Stimulated activated naive CD4-positive, alpha-beta T cell treated with Interleukin-2 at 50 U/mL for 16 hours (primary cell): ENCODE measurements around the gene SMOC2.

Experiments
- DNase-seq: peaks from one replicate; lab custom pipeline; 2025; lab: John Stamatoyannopoulos, UW

The SMOC2 gene

DNA sequence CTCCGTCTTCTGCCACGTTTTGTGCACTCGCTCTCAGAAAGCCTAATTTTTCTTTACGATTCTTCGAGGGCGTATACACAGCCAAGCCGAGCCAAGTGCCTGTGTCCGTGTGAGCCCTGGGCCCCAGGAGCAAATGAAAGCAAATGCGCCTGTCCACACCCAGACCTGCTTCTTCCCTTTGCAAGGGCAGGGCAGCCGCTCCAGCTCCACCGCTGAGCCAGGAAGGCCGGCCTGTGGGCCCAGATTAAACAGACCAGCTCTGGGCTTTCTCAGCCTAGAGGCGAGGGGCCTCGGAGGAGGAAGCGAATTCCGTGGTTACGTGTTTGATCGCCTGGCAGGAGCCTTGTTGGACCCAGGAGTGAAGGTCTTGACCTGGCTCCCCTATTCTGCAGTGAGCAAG lies 184.6 kb downstream of the SMOC2 start:
- no peak for DNase-seq

DNA sequence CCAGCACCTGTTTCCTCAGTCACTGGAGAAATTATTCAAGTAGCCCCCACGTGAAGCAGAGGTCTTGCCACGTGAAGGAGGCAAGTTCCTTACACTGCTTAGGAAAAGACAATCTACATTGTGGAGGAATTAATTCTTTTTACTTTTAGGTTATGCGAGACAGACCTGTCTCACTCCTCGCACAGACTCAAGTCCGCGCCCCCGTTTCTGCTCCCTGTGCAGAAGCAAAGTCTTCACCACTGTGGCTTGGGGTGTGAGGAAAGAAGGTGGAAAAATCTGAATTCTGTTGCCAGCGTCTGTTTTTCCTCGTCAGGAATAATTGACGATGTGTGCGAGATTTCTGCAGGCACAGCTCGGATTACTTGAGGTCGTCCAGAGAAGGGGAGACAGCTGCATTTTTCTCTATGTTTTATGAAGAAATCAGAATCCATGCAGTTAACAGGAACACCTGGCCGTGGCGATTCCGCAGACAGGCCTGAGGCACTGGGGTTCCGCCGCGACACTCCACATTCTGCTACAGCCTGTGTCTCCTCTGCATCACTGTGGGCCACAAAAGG lies 185.1 kb downstream of the SMOC2 start:
- no peak for DNase-seq

DNA sequence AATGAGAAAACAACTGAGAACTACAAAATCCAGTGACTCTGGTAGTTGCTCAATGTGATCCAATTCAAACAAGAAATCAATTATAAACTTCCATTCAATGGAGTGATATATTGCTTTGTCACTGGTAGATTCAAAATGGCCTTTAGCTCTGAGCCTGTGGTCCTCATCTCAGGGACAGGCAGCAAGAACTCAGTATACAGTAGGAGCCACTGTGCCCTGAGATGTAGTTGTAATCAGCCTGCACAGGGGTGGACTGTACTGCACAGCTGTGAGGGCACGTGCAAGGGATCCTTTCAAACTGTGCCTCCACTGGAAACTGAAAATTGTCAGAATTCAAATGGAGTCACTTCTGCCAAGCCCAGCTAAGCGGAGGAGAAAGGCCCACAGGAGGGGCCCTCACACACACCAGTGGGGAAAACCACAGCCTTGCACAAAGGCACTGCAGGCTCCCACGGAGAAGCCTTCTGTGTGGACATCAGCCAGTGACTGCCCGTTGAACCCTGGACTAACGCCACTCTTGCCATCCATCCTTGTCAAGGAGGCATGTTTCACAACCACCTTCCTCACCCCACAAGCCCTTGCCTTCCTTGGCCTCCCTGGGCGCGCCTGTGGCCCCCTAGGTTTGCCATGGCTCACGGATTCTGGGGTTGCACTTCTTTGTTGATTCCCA lies 186.7 kb downstream of the SMOC2 start:
- no peak for DNase-seq

DNA sequence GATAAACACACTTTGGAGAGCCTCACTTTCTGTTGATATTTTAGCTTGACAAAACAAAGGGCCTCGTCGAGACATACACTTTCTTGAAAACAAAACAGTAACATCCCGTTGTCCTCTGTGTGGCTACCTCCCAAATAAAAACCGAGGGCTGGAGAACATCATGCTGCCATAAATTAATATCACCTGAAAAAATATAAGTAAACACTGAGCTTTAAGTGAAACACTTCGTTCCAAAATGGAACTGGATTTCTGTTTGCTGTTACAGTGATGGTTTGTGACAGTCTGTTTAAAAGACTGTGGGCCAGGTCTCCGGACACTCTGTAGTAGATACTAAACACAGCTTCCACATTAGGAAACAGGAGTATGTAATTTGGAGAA lies 187.2 kb downstream of the SMOC2 start:
- no peak for DNase-seq

DNA sequence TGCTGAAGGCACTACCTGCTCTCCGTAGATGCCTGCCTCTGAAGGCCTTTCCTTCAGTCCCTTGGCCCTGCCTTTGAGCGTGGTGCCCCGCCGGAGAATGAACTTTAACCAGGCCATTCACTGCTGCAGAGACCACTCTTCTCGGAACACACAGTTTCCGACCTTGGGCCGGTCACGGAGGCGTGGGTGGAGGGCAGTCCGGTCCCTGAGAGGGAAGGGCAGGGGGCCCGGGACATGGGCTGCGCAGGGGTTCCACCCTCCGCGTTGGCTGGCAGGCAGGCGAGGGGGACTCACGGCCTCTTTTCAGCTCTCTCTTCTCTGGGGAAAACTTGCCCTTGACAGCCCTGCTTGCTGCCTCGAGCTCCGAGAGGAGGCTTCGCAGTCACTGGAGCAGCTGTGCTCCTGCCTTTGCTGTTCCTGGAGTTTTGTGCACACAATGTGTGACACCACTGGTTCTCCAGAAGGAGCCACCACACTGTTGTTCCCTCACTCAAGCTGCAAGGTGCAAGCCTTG lies 187.8 kb downstream of the SMOC2 start:
- no peak for DNase-seq

DNA sequence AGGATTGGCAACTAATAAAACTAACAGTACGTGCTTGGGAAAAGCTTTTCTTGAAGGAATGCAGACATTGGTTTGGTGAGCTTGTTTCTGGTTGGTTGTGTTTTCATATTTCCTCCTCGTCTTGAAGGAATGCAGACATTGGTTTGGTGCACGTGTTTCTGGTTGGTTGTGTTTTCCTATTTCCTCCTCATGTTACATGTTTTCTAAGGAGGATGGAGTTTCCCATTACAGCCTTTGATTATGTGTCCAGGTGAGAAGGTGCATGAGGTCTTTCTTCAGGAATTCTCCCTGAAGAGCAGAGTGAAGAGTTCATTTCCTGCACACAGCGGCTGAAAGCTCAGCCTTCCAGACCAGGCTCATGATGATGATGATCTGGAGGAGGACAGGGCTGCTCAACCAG lies 190.6 kb downstream of the SMOC2 start:
- DNase-seq = no peak

DNA sequence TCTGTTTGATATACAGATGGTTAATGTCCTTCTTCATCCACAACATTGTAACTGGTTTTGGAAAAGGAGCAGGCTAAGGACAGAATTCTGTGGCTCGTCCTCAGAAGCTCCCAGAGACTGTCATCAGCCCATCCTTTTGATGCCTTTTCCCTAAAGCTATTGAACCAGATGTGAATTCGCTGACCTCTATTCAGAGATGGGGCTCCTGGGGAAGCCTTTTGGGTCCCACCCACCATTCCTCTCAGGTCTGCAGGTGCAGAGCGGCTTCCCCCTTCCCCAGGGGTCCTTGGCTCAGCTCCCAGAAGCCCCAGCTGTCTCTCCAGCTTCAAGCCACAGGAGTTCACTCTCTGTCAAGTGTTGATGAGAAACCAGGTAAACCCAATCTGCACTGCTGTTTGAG lies 191.7 kb downstream of the SMOC2 start:
- no peak for DNase-seq

DNA sequence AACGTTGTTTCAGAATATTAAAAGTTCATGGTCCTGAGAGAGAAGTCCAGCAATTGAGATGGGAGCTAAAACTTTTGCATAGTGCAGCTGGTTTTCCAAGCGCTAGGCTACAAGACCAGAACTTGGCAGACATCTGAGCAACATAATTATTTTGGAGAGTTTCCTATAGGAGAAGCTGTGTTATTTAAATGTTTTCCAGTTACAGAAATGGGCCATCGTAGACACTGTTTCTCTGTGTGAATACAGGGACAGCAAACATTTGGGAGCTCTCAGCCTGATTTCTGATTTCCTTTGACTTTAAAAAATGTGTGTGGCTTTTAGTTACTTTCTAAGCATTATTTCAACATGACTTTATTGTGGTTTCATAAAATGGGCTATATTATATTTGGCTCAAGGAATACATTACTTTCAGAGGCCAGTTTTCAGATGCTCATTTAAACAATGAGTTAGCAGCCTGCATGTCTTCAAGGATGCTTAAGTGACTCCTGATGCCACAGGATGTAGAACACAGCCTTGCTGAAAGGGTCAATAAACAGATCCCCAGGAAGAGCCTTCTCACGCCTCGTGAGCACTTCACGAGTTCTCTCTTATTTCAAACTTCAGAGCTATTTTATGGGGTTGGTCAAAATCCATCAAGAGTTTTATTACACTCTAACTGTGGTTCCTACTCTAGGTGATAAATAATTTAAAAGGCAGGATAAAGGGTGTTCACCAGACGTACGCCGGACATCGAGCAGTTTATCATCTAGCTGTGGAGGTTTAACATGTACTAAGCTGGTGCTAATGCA lies 193.8 kb downstream of the SMOC2 start:
- DNase-seq = no peak

DNA sequence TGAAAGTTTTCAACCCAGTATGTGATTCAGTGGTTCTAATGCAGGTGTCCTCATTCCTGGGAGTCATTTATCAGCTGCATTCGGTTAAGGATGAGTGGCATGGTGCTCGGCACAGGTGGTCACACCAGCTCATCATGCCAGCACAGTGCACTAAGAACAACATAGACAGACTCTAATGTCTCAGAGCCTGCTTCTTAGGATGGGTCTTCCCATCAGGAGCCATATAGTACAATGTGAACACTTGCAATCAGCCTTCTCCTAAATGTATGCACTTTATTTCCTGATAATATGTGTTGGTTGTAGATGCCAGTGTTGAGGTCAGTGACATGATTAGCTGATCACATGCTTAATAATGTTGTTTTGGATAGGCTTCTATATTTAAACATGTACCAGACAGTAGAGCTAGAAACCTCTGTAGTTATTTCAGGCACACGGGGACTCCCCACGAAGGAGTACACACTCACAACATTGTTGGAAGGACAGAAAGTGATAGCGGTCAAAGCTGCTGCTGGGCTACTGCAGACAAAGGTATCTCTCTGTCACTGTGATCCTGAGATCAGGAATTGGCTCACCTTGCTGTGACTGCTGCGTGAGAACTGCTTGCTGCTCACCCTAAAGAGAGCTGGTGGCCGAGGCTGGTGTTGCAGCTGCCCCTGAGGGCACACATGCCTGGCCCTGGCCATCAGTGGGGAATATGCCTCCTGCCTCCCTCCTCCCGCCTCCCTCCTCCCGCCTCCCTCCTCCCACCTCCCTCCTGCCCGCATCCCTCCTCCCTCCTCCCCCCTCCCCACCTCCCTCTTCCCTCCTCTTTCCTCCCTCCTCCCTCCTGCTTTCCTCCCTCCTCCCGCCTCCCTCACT lies 195.4 kb downstream of the SMOC2 start:
- no peak for DNase-seq

DNA sequence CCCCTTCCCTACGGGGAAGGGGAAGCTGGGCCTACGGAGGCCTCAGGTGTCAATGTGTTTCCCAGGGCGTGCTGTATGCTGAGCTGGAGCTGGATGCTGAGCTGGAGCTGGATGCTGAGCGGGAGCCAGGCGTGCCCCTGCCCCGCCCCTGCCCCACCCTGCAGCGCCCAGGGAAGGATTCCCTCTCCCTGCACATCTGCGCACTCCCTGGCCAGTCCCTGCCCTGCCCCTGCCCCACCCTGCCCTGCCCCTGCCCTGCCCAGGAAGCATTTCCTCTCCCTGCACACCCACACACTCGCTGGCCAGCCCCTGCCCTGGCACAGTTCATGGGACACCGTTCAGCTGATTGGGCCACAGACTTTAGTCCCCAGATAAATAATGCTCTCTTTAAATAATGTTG lies 196.8 kb downstream of the SMOC2 start:
- DNase-seq = no peak

DNA sequence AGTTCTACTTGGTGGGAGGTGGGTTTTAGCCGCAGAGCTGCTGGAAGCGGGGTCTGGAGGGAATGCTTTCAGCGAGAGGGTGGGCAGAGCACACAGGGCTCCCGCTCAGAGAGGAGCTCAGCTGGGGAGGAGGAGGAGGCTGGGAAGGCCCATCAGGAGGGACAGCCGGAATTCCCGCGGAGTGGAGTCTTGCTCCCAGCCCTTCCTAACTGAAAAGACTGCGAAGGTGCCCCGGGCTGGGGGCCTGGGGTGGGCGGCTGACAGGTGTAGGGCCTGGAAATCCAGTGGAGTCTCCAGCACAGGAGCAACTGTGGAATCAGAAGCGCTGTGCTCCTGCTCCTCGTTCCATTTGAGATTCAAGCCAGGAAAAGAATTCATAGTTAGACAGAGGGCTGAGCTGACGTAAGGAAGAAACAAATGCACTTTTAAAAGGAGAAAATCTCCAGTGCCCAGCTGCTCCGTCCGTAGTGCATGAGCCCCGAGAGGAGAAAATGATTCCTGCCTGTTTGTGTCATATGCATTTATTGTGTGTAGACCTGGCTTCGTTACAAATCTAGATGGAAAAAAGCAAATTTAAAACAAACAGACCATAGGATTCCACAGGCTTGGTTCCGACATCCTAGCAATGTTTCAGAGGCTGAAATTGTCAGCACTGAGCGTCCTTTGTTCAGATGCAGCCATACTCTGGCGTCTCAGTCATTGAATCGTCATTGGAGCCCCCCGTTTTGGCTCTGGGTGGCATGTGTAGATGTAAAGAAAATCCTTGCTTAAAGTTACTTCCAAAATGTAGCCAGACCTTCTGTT lies 197.7 kb downstream of the SMOC2 start:
- no peak for DNase-seq

DNA sequence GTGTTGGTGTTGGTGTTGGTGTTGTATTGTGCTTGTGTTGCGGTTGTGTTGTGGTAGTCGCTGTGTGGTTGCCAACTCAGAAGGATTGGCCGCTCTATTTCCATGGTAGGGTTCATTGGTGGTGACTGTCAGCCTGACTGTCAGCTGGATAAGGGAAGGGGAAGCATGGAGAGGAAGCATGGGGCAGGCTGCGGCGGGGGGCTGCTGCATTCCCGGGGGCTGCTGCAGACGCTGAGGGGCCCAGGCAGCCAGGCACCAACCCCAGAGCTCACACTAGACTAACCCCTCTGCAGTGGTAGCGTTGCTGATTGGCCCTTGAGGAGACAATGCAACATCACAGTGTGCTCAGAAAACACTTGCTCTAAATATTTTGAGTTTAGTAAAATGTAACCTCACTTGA lies 199.2 kb downstream of the SMOC2 start:
- no peak for DNase-seq

DNA sequence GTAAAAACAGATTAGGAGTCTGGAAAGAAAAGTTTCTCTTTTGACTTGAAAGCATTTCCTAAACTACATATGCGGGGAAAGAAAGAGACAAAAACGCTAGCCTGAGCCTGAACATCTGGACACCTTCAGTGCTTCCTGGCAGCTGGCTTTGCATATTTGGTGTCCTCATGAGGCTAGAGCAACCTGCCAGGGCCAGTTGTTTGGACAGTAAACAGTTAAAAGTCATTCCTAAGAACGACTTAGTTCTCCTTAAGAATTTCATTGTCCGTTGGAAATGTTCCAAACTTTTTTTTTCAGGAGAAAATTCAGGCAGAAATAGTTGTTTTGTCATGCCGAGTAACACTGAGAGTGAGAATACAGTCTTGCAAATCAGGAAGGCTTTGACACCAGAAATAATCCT lies 199.8 kb downstream of the SMOC2 start:
- DNase-seq = no peak

DNA sequence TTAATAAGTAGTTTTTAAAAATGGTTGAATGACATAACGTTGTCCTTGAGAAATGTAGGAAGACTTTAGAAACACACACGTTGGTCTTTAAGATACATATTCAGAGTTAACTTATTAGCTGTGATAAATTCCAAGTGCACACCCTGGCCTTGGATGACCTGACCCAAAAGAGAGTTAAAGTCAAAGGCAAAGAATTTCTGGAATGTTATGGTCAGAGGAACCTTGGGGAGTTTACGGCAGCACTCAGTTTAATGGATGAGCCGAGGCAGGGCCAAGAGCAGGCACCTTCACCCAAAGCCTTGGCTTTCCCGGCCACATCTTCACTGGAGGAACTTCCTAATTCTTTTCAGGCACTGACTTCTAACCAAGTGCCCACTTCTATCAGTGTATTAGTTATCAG lies 200.5 kb downstream of the SMOC2 start:
- DNase-seq = no peak

DNA sequence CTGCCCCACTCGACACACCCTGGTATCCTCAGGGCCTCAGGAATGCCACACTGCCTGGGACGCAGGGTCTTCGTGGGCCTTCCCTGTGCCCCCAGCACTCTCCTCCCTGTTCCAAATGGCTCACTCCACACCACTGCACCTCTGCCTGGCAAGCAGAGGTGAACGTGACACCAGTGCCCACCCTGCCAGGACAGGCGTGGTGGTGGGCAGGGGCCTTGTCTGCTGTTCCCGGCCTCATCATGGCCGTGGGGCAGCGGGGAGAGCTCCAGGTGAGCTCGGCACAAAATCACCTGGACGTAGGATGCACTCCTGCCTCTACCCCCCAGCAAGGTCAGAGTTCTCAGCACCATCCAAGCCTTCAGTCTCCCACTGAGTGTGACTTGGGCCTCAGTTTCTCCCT lies 202.4 kb downstream of the SMOC2 start:
- DNase-seq = no peak

DNA sequence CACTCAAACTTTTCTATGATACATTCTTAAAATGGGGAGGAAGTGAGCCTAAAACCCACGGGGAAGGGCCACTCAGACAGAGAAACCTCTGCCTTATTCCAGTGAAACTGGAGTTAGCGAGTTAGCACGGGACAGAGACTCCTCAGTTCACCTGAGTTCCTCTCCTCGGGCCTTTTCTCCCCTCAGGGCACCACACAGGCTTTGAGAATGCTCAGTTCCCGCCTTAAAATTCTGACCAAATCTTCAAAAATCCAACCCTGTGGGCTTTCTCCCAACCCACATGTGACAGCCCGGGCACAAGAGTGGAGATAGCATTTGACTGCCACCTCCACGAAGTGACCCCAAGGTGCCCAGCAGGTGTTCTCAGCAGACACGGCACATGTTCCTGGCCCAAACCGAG lies 204.3 kb downstream of the SMOC2 start:
- no peak for DNase-seq

DNA sequence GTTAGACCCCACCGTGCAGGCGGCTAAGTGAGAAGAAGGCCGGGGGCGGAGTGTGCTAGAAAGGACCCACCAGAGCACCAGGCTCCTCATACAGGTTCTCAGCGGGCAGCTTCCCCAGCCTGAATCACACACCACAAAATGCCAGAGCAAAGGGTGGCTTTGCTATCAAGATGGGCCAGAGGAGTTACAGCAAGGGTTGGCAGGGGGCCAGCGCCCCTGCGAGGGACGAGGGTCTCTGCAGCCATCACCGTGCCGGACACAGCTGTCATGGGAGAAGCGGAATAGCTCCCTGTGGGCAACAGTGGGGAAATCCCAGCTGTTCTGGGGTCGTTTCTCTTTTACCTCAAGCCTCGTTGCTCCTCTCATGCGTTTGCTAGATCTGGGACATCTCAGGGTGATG lies 206.3 kb downstream of the SMOC2 start:
- no peak for DNase-seq

DNA sequence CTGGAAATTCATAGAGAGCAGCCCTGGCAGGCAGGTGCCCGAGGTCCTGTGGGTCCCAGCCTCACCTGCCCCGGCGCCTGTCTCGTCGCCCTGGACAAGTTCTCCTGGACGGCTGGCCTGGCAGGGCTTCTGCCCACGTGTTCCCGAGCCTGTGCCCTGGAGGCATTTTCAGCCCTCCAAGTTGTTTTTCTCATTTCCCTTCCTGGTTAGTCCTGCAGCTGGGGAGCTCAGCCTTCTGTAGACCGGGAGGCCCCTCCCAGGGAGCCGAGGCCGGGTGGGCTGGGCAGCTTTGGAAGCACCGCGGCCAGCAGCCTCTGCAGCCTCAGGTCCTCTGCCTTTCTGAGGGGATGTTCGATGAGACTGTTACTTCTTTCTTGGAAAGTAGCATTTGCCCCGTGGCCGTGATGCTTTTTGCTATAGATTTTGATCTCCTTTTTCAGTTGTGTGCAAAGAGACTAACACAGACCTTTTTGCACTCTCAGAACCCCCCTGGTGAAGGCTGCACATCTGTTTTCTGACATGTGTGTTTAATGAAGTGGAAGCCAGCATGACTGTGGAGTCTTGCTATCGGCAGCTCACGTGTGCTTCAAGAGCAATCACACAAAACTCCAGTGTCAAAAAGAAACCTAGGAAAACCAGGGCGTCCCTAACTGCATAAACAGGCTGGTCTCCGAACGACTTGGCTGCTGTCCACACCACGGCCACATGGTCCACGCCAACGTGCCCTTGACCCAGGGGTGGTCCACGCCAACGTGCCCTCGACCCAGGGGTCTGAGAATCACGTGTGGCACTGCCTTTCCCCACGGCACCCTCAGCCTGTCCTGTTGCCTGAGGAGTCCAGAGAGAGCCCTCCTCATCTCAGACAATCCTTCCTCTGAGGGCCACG lies 207.5 kb downstream of the SMOC2 start:
- no peak for DNase-seq

DNA sequence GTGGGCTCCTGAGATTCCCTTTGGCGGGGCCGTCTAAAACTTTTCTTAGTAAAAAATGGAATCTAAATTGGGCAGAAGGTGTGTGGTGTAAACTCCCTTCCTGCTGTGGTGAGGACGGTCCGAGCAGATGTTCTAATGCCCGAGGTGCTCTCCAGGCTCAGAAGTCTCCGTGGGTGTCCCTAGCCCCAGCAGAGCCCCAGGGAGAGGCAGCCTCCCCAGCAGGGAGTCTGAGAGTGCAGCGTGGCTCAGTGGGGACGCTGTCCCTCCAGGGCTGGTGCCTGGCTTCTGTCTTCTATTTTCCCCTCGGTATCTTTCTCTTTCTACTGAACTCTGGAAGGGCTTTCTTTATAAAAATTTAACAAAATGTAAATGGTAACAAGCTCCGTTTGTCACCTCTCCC lies 208.2 kb downstream of the SMOC2 start:
- no peak for DNase-seq

DNA sequence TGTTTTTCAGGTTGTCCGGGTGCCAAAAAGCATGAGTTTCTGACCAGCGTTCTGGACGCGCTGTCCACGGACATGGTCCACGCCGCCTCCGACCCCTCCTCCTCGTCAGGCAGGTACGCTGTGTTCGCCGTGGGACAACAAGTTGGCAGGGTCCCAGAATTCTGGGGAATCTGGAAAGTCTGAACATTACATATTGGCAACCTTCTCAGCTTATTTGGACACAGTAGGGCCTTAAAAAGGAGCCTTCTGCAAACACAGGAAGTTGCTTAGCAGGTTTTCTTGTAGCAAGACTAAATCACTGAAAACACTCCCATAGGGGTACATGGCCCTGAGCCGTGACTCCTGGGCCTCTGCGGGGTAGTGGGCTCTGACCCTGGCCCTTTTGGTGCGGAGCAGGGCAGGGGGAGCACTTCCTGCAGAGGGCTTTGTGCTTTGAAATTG lies 209.7 kb downstream of the SMOC2 start:
- DNase-seq = no peak
